HL-60 (cell line): ENCODE results near the gene ATP2B2.

ENCODE experiments used
- POLR2AphosphoS5 ChIP-seq: IDR thresholded peaks from 2 replicates; pipeline ENCODE4 v1.6.1; 2012; ENCODE audit warnings: low read depth
- TF ChIP-seq, protein P1 (sequence below): IDR thresholded peaks from one replicate; pipeline ENCODE4 v1.5.1; 2011; ENCODE audit warnings: low read length, control low read depth, inconsistent platforms; ENCODE audit not compliant: insufficient read depth

DNA sequence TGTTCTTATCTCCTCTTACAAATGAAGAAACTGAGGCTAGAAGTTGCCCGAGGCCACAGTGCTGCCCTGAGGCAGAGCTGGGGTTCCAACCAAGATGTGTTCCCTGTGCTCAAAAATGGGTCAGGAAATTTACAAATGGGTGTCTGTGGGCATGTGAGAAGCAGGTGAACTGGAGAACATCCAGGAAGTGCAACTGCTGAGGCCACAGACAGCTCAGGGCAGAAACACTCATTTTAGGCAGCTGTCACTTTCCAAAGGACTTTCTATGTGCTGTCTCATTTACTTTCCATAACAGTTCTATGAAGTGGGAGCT lies 47.2 kb upstream of the ATP2B2 start:
- TF ChIP-seq, protein P1, sequence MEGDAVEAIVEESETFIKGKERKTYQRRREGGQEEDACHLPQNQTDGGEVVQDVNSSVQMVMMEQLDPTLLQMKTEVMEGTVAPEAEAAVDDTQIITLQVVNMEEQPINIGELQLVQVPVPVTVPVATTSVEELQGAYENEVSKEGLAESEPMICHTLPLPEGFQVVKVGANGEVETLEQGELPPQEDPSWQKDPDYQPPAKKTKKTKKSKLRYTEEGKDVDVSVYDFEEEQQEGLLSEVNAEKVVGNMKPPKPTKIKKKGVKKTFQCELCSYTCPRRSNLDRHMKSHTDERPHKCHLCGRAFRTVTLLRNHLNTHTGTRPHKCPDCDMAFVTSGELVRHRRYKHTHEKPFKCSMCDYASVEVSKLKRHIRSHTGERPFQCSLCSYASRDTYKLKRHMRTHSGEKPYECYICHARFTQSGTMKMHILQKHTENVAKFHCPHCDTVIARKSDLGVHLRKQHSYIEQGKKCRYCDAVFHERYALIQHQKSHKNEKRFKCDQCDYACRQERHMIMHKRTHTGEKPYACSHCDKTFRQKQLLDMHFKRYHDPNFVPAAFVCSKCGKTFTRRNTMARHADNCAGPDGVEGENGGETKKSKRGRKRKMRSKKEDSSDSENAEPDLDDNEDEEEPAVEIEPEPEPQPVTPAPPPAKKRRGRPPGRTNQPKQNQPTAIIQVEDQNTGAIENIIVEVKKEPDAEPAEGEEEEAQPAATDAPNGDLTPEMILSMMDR, result no peak
- no peak for TF ChIP-seq POLR2AphosphoS5
